Stimulated activated naive CD8-positive, alpha-beta T cell treated with anti-CD3 and anti-CD28 coated beads, Interleukin-15, Interleukin-2, amounts not matched to agents 100 ng/mL and 50 ng/mL, for 24 hours (primary cell): Measurements from ENCODE around the gene FUT6.
"Not testable (repeated sequence)": the region's sequence is repeated elsewhere in the genome, so short reads cannot be mapped to it uniquely, and the experiment has no call there.

Experiments used
- H3K27ac Mint-ChIP-seq: one replicate; pipeline ENCODE4 v1.8.0; 2021; ENCODE audit warnings: mild to moderate bottlenecking, mixed read lengths
- H3K27me3 Mint-ChIP-seq: one replicate; pipeline ENCODE4 v1.8.0; 2021; ENCODE audit warnings: mixed read lengths
- H3K36me3 Mint-ChIP-seq: one replicate; pipeline ENCODE4 v1.8.0; 2021; ENCODE audit warnings: low read depth, mixed read lengths
- H3K4me1 Mint-ChIP-seq: one replicate; pipeline ENCODE4 v1.8.0; 2021; ENCODE audit warnings: low read depth, mixed read lengths
- H3K4me3 Mint-ChIP-seq: one replicate; pipeline ENCODE4 v1.8.0; 2021; ENCODE audit warnings: mild to moderate bottlenecking, mixed read lengths
- H3K9me3 Mint-ChIP-seq: one replicate; pipeline ENCODE4 v1.8.0; 2021; ENCODE audit warnings: mixed read lengths

FUT6 gene

DNA sequence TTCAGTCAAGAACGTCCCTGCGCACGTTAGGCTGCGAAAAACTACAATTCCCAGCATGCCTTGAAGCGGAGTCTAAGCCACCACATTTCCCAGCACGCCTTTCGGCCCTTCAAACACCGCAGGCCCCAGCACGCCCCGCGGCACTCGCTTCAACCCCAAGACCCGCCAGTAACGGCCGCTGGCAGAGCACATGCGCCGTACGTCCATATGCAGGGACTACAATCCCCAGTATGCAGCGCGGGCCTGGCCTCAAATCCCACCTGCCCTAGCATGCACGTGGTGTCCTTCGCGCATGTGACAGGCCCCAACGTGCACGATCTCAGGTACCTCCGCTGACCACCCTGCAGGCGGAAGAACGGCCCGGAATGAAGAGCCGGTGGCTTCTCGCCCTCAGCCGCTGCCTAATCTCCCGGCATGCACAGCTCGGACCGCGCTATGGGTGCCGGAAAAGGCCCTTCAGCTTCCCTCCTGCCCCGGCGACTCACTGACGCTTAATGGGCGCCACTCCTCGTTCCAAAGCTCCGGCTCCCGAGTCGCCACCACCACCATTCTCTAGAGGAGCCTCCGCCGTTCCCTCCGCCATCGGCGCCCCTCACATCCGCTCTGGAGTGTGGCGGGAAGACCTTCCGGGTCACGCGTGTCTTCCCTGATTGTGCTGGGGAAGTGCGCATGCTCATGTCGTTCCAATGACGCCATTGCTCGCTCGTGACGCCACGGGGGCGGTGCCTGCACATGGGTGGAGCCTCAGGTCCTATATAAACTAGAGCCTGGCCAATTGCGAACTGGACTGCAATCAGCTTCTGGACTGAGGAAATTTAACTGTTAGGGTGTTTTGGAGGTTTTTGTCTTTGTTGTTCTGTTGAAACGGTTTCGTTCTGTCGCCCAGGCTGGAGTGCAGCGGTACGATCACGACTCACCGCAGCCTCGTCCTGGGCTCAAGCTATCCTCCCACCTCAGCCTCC lies 48.7 kb downstream of the FUT6 start, which contains the start of gene DUS3L:
Gene DUS3L, minus strand, starts transcription at position 605 of the 962 bp plus-strand sequence. Its CDS starts 22 bp downstream, at position 583.
- Mint-ChIP-seq H3K27ac (peak within 1 kb of the TSS; percentile 100), H3K27me3 (no peaks in the 10 kb centered on the region), H3K4me3 (peak within 1 kb of the TSS; percentile 97), H3K4me1 (peaks cover 27% of the 10 kb centered on the region), H3K9me3 (no peaks in the 10 kb centered on the region), H3K36me3 (peaks cover 41% of the 10 kb centered on the region)

DNA sequence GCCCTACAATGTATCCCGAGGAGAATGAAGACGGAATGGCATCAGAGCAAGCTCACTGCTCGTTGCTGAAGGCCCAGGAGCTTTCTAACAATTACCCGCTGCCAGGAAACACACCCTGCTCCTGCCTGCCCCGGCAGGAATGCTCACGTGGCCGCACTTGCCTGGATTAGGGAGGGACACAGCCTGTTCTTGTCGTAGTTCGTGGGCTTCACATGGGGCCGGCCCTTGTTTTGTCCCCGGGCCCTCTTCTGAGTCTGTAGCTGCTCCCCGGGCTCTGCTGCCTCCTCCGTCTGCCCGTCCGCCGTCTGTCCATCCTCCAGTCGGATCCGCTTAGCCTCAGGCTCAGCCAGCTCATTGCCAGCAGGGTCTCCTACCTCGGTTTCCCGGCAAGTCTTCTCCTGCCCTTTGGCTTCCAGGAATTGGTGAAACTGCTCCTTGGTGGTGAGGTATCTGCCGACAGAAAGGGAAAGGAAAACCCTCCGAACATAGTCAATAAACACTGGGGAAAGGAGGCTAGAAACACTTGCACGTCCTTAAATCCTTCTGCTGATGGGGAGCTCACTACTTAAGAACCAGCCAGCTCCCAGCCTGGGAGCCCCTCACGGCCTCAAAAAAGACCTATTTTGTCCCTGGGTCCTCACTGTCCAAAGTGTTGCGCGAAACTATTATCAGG lies 49.5 kb downstream of the FUT6 start:
- Mint-ChIP-seq H3K27me3 (no peaks in the 10 kb centered on the region), H3K36me3 (peaks cover 44% of the 10 kb centered on the region), H3K9me3 (no peaks in the 10 kb centered on the region), H3K4me3 (peak overlapping the region; percentile 97), H3K27ac (peak overlapping the region; percentile 100), H3K4me1 (peaks cover 27% of the 10 kb centered on the region)

DNA sequence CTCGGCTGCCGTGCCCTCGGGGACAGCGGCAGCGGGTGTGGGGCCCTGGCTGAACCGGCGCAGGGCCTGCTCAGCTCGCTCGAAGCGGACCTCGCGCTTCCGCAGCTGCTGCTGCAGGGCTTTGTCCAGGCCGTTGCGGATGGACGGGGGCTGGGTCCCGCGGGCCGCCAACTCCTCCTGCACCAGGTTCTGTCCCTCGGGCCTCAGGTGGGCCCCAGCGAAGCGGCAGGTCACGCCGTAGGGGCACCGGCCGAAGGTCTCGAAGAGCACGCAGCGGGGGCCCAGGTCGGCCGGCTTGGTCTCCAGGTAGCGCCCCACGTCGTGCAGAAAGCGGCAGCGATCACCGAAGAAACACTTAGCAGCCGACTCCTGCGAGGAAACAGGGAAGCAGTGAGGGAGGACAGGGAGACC lies 50.1 kb downstream of the FUT6 start:
- peaks cover 27% of the 10 kb centered on the region for H3K4me1 Mint-ChIP-seq
- peaks cover 44% of the 10 kb centered on the region for H3K36me3 Mint-ChIP-seq
- no peak overlapping the region for H3K27ac Mint-ChIP-seq
- H3K27me3 Mint-ChIP-seq = no peaks in the 10 kb centered on the region
- peak overlapping the region; percentile 97 for H3K4me3 Mint-ChIP-seq
- H3K9me3 Mint-ChIP-seq = no peaks in the 10 kb centered on the region

DNA sequence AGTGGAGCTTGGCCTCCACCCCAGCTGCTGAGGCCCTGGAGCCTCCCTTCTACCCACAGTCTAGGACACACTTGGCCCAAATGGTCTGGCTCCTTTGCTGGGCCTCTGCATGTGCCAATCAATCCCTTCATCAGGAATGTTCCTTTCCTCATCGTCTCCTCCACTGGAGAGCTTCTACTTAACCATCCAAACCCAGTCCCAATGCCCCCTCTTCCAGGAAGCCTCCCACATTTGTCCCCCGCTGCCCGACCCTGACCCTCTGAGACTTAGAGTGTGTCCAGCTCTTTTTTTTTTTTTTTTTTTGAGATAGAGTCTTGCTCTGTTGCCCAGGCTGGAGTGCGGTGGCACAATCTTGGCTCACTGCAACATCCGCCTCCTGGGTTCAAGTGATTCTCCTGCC lies 51.1 kb downstream of the FUT6 start:
- H3K27me3 Mint-ChIP-seq = no peaks in the 10 kb centered on the region
- H3K4me1 Mint-ChIP-seq = peaks cover 27% of the 10 kb centered on the region
- peaks cover 44% of the 10 kb centered on the region for H3K36me3 Mint-ChIP-seq
- peak overlapping the region; percentile 30 for H3K4me3 Mint-ChIP-seq
- no peaks in the 10 kb centered on the region for H3K9me3 Mint-ChIP-seq
- H3K27ac Mint-ChIP-seq = no peak overlapping the region

DNA sequence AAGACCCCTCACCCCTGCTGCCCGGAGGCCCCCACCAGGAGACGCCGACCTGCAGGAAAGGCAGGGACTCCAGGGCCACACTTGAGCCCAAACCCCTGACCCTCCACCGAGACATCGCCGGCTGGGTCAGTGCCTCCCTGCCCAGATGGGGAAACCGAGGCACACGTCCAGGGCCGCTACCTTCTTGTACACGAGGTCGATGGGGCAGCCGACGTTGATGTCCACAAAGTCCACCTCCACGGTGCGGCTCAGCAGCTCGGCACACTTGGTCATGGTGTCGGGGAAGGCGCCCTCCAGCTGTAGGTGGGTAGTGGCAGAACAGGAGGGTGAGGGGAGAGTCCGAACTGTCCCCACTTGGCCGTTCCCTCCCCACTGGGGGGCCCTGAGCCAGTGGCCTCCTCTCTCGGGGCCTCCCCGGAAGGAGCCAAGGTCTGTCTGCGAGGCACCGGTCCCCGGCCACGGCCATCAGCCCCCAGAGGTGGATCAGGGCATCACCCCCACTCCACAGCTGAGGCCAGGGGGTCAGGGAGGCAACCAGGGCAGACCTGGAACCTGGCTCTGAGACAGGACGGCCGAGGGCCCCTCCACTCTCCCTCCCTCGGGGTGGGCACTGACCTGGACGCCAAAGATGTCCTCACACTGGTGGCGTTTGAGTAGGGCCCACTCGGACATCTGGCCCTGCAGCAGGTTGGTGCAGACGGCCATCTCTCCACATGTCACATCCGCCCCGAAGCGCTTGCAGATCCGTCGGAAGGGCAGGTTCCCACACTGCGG lies 51.9 kb downstream of the FUT6 start:
- Mint-ChIP-seq H3K4me3 (peak overlapping the region; percentile 39), H3K9me3 (no peaks in the 10 kb centered on the region), H3K27me3 (no peaks in the 10 kb centered on the region), H3K36me3 (peaks cover 44% of the 10 kb centered on the region), H3K4me1 (peaks cover 27% of the 10 kb centered on the region), H3K27ac (no peak overlapping the region)

DNA sequence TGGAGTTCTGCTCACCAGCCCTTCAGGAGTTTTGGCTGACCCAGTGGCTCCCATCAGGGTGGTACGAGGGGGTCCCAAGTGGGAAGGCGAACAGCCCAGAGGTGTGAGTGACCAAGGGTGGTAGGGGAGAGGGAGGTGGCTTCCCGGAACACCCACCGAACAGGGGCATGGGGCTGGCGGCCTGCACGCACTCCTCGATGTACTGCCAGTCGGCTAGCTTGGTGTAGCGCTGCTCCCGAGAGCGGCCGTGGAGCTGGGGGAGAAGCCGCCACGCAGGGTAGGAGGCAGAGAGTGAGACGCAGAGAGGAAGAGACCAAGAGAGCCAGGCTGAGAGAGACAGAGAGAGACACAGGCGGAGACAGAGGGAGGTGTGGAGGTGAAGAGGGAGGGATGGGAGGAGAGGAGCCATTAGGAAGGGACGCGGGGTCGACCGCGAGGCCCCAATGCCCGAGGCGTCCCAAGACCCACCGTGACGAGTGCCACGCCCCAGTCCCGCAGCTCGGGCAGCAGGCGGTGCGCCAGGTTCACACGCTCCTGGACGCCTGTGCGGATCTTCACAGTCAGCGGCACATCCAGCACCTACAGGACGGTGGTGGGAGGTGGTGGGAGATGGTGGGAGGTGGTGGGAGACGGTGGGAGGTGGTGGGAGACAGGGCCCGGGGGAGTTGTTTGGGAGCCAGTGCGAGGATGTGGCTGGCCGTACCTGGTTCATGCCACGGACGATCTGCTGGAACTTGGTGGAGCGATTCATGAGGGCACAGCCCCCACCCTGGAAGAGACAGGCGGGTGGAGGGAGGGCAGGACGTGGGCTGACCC lies 52.7 kb downstream of the FUT6 start:
- H3K27me3 Mint-ChIP-seq = no peaks in the 10 kb centered on the region
- no peaks in the 10 kb centered on the region for H3K9me3 Mint-ChIP-seq
- no peak overlapping the region for H3K27ac Mint-ChIP-seq
- no peak overlapping the region for H3K4me3 Mint-ChIP-seq
- H3K36me3 Mint-ChIP-seq = peaks cover 44% of the 10 kb centered on the region
- peaks cover 27% of the 10 kb centered on the region for H3K4me1 Mint-ChIP-seq

DNA sequence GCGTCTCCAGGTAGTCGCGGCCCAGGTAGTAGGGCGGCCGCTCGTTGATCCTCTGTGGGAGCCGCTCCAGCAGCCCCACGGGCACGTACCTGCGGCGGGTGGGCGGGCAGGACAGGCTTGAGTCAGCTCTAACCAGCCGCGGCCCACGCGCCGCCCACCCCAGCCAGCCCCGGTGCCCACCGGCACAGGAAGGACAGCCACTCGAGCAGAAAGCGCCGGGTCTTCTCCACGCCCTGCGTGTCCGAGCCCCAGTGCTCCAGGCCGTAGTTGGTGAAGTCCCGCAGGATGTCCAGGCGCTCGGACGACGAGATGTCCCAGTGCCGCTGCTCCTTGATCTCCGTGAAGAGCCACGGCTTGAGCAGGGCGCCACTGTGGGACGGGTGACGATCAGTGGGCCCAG lies 54.1 kb downstream of the FUT6 start:
- no peaks in the 10 kb centered on the region for H3K27me3 Mint-ChIP-seq
- H3K9me3 Mint-ChIP-seq = no peaks in the 10 kb centered on the region
- H3K36me3 Mint-ChIP-seq = peaks cover 37% of the 10 kb centered on the region
- no peak overlapping the region for H3K4me3 Mint-ChIP-seq
- H3K4me1 Mint-ChIP-seq = peaks cover 20% of the 10 kb centered on the region
- no peak overlapping the region for H3K27ac Mint-ChIP-seq

DNA sequence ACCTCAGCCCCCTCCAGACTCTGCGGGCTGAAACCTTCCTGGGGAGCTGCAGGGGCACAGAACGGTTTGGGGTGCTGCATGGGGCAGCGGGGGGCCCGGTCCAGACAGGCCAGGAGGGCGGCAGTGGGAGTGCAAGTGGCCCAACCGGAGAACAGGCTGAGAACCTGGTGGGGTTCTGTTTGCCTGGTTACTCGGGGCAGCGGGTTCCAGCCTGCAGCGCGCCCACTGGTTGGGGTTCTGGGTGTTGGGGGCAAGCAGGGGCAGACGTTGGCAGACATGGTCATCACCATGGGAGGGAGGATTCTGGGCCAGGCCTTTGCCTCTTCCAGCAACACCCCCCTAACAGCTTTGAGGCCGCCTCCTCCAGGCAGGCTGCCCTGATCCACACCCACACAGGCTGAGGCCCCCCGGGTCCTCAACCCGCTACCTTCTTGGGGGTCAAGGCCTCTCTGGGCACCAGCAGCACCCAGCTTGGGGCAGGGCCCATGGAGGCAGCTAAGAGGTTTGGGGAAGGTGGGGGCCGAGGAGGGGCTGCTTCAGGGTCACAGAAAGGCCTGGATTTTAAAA lies 54.8 kb downstream of the FUT6 start, which contains the start of gene PRR22:
Gene PRR22, minus strand, starts transcription at position 166 of the 567 bp plus-strand sequence. Its CDS starts 86 bp downstream, at position 80.
- peaks cover 29% of the 10 kb centered on the region for H3K36me3 Mint-ChIP-seq
- H3K4me3 Mint-ChIP-seq = no peak within 1 kb of the TSS
- H3K9me3 Mint-ChIP-seq = no peaks in the 10 kb centered on the region
- H3K4me1 Mint-ChIP-seq = peaks cover 12% of the 10 kb centered on the region
- no peak within 1 kb of the TSS for H3K27ac Mint-ChIP-seq
- H3K27me3 Mint-ChIP-seq = no peaks in the 10 kb centered on the region

DNA sequence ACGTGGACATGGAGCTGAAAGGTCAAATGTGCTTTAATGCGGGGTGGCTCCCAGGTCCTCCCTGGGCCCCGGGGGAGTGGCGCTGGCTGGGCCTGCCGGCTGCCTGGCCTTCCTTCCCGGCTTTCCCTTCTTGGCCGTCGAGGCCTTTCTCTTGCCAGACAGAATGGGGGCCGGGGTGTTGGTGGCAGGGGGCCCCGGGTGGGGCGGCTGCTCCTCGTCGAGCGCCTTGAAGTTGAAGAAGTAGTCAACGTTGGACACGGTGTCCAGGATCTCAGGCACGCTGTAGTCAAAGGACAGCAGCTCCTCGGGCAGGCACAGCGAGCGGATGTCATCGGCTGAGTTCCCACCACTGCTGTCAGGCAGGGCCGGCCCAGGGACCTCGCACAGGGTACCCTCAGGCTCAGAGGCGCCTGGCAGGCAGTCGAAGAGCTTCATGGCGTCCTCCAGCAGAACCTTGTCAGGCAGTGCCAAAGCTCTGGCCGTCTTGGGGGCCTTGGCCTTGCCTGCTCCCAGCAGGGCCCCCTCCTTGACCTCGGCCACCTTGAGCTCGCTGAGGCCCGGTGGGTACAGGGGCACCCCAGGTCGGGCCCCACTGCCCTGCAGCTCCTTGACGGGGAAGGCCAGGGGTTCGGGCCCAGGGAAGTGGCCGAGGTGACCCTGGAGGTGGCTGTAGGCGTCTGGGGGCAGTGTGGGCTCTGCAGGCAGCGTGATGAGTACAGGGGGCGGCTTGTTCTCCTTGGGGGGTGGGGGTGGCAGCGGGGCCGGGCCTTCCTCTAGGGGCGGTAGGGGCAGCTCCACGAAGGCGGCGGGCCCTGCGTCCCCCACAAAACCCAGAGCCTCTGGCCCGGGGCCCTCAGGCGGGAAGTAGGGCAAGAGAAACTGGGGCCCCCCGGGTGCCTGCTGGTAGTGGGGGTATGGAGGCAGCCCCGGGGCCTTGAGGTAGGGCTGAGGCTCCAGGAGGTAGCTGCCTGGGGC lies 56.3 kb downstream of the FUT6 start:
- Mint-ChIP-seq H3K27ac (no peak overlapping the region), H3K9me3 (no peaks in the 10 kb centered on the region), H3K4me1 (peaks cover 7% of the 10 kb centered on the region), H3K27me3 (no peaks in the 10 kb centered on the region), H3K4me3 (no peak overlapping the region), H3K36me3 (peaks cover 19% of the 10 kb centered on the region)

DNA sequence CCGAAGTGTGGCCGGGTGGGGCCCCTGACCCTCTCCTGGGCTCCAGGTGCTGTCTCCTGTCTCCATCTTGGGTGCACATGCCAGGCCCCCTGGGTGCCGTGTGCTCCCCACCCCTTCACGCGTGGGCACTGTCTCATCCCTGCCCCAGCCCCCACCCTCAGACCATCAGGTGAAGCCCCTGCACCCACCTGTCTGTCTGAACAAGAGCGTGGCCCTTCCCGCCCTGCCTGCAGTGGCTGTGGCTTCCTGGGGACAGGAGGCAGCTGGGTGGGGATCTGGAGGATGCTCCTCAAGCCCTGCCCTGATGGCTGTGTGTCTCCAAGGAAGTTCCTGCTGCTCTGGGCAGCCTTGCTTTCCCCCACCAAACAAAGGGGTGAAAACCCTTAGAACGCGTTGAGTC lies 57.2 kb downstream of the FUT6 start:
- H3K9me3 Mint-ChIP-seq = no peaks in the 10 kb centered on the region
- H3K27ac Mint-ChIP-seq = no peak overlapping the region
- no peaks in the 10 kb centered on the region for H3K27me3 Mint-ChIP-seq
- H3K4me3 Mint-ChIP-seq = no peak overlapping the region
- H3K36me3 Mint-ChIP-seq = peaks cover 14% of the 10 kb centered on the region
- H3K4me1 Mint-ChIP-seq = peaks cover 4% of the 10 kb centered on the region

DNA sequence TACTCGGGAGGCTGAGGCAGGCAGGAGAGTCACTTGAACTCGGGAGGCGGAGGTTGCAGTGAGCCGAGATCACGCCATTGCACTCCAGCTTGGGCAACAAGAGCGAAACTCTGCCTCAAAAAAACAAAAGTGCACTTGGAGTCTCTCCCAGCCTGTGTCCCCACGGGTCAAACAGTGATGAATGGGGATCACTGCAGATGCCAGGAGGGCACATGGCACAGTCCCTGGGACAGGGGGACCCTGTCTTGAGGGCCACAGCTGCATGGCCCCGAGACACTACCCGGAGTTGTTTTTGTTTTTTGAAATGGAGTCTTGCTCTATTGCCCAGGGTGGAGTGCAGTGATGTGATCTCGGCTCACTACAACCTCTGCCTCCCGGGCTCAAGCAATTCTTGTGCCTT lies 58.6 kb downstream of the FUT6 start:
- not testable (repeated sequence) for H3K4me1 Mint-ChIP-seq, H3K36me3 Mint-ChIP-seq, H3K27ac Mint-ChIP-seq, H3K9me3 Mint-ChIP-seq, H3K4me3 Mint-ChIP-seq, H3K27me3 Mint-ChIP-seq
